ENCODE measurements around the gene EVC.

Gene EVC

GRCh38 chr4:5858020-5858769 is 147.2 kb downstream of the EVC start:
- Histone ChIP-seq H3K9ac (ENCODE audit: low read length) (no peak overlapping the region), H3K27ac (ENCODE audit: low read length) (no peak overlapping the region), H4K20me1 (ENCODE audit: insufficient read depth, low read length) (no peaks in the 10 kb centered on the region), H3K79me2 (ENCODE audit: low read length) (no peaks in the 10 kb centered on the region), H3K27me3 (ENCODE audit: low read depth, low read length) (peaks cover 5% of the 10 kb centered on the region; the same call in 1 of the 2 replicates), H2AFZ (ENCODE audit: low read depth, low read length) (no peak overlapping the region), H3K9me3 (ENCODE audit: insufficient read depth, low read length) (no peaks in the 10 kb centered on the region), H3K4me3 (ENCODE audit: low read length) (no peak overlapping the region), H3K4me2 (ENCODE audit: low read length) (no peak overlapping the region), H3K36me3 (replicated peaks; ENCODE audit: low read depth, low read length) (no peaks in the 10 kb centered on the region), H3K4me1 (ENCODE audit: low read length) (0 out of 2 replicates have a peak, but pooled peaks cover under 1% of the 10 kb centered on the region)
- TF ChIP-seq EZH2phosphoT487 (IDR thresholded peaks at IDR 0.05; ENCODE audit: low read depth) (no peak), CTCF (IDR thresholded peaks at IDR 0.05; ENCODE audit: low read depth, low read length) (no peak)

GRCh38 chr4:5863461-5864113 is 152.6 kb downstream of the EVC start:
- Histone ChIP-seq H3K79me2 (ENCODE audit: low read length) (no peaks in the 10 kb centered on the region), H3K4me1 (ENCODE audit: low read length) (0 out of 2 replicates have a peak, but pooled peaks cover 6% of the 10 kb centered on the region), H3K4me2 (ENCODE audit: low read length) (no peak overlapping the region), H3K4me3 (ENCODE audit: low read length) (no peak overlapping the region), H3K27me3 (ENCODE audit: low read depth, low read length) (peaks cover 5% of the 10 kb centered on the region), H4K20me1 (ENCODE audit: insufficient read depth, low read length) (no peaks in the 10 kb centered on the region), H3K27ac (ENCODE audit: low read length) (no peak overlapping the region), H3K9me3 (ENCODE audit: insufficient read depth, low read length) (no peaks in the 10 kb centered on the region), H3K9ac (ENCODE audit: low read length) (no peak overlapping the region), H2AFZ (ENCODE audit: low read depth, low read length) (no peak overlapping the region), H3K36me3 (replicated peaks; ENCODE audit: low read depth, low read length) (no peaks in the 10 kb centered on the region)
- TF ChIP-seq EZH2phosphoT487 (IDR thresholded peaks at IDR 0.05; ENCODE audit: low read depth) (no peak), CTCF (IDR thresholded peaks at IDR 0.05; ENCODE audit: low read depth, low read length) (no peak)

All from OCI-LY3 (cell line).